H9 (cell line): ENCODE results near the gene PLEKHM1. TPM values are rescaled to one million over a fixed set of nuclear protein-coding genes. Genes with fewer than 3 reads are reported as not detected.
A peak's percentile ranks its signal among the peaks of the same experiment; 100 is the strongest.

Experiments
- DNase-seq: peaks from one replicate; pipeline ENCODE4 v3.0.0-alpha.2; 2017
- H2AFZ ChIP-seq: one replicate; pipeline ENCODE4 v1.6.1; 2013; ENCODE audit warnings: mild to moderate bottlenecking, low read length, control low read depth, moderate library complexity
- H2AK5ac ChIP-seq: 2 replicates; pipeline ENCODE4 v1.6.1; 2013; ENCODE audit warnings: low read length, control low read depth, mixed read lengths; ENCODE audit not compliant: insufficient read length
- H2BK120ac ChIP-seq: one replicate; pipeline ENCODE4 v1.6.1; 2013; ENCODE audit warnings: low read depth, mild to moderate bottlenecking, low read length, control low read depth, inconsistent platforms; ENCODE audit not compliant: poor library complexity, severe bottlenecking
- H2BK12ac ChIP-seq: 2 replicates; pipeline ENCODE4 v1.6.1; 2013; ENCODE audit warnings: low read length, control low read depth, mixed read lengths, low read depth; ENCODE audit not compliant: insufficient read length
- H2BK15ac ChIP-seq: 2 replicates; pipeline ENCODE4 v1.6.1; 2013; ENCODE audit warnings: low read depth, low read length, control low read depth
- H2BK20ac ChIP-seq: one replicate; pipeline ENCODE4 v1.6.1; 2013; ENCODE audit warnings: low read depth, mild to moderate bottlenecking, low read length, control low read depth, inconsistent platforms; ENCODE audit not compliant: poor library complexity, severe bottlenecking
- H2BK5ac ChIP-seq: 2 replicates; pipeline ENCODE4 v1.6.1; 2013; ENCODE audit warnings: low read length, control low read depth, mixed read lengths; ENCODE audit not compliant: insufficient read length
- H3K14ac ChIP-seq: 2 replicates; pipeline ENCODE4 v1.6.1; 2013; ENCODE audit warnings: low read length, control low read depth; ENCODE audit not compliant: insufficient read depth
- H3K18ac ChIP-seq: 2 replicates; pipeline ENCODE4 v1.6.1; 2013; ENCODE audit warnings: low read depth, mild to moderate bottlenecking, mixed read lengths, low read length, control low read depth; ENCODE audit not compliant: insufficient read length
- H3K23ac ChIP-seq: 2 replicates; pipeline ENCODE4 v1.6.1; 2013; ENCODE audit warnings: low read length, control low read depth, mixed read lengths, low read depth; ENCODE audit not compliant: insufficient read length
- H3K23me2 ChIP-seq: 2 replicates; pipeline ENCODE4 v1.6.1; 2013; ENCODE audit warnings: low read depth, mild to moderate bottlenecking, mixed read lengths, low read length, control low read depth; ENCODE audit not compliant: insufficient read length, poor library complexity, severe bottlenecking
- H3K27ac ChIP-seq: 2 replicates; pipeline ENCODE4 v1.5.1; 2013; ENCODE audit warnings: low read length, control low read depth, mixed read lengths, low read depth; ENCODE audit not compliant: insufficient read length
- H3K27me3 ChIP-seq: 2 replicates; pipeline ENCODE4 v1.6.1; 2013; ENCODE audit warnings: low read length, control low read depth, inconsistent platforms; ENCODE audit not compliant: insufficient read depth
- H3K4ac ChIP-seq: 2 replicates; pipeline ENCODE4 v1.6.1; 2013; ENCODE audit warnings: low read depth, mild to moderate bottlenecking, control low read depth, inconsistent platforms, low read length, moderate library complexity
- H3K4me1 ChIP-seq: 2 replicates; pipeline ENCODE4 v1.6.1; 2013; ENCODE audit warnings: low read length, control low read depth, inconsistent platforms; ENCODE audit not compliant: insufficient read depth
- H3K4me2 ChIP-seq: 2 replicates; pipeline ENCODE4 v1.6.1; 2013; ENCODE audit warnings: low read length, control low read depth, mixed read lengths; ENCODE audit not compliant: insufficient read length, insufficient read depth
- H3K56ac ChIP-seq: 2 replicates; pipeline ENCODE4 v1.6.1; 2013; ENCODE audit warnings: low read depth, mild to moderate bottlenecking, mixed read lengths, low read length, control low read depth; ENCODE audit not compliant: insufficient read length
- H3K79me1 ChIP-seq: 2 replicates; pipeline ENCODE4 v1.6.1; 2013; ENCODE audit warnings: low read depth, mild to moderate bottlenecking, moderate library complexity, low read length, control low read depth, inconsistent platforms; ENCODE audit not compliant: insufficient read depth, poor library complexity, severe bottlenecking
- H3K79me2 ChIP-seq: 2 replicates; pipeline ENCODE4 v1.6.1; 2013; ENCODE audit warnings: low read length, control low read depth, inconsistent platforms; ENCODE audit not compliant: insufficient read depth
- H3K9ac ChIP-seq: 2 replicates; pipeline ENCODE4 v1.6.1; 2013; ENCODE audit warnings: low read length, control low read depth, mixed read lengths; ENCODE audit not compliant: insufficient read length; ENCODE audit errors: extremely low read depth
- H3K9me3 ChIP-seq: one replicate; pipeline ENCODE4 v1.6.1; 2013; ENCODE audit warnings: low read depth, low read length, inconsistent platforms; ENCODE audit not compliant: control insufficient read depth
- H3T11ph ChIP-seq: one replicate; pipeline ENCODE4 v1.6.1; 2013; ENCODE audit warnings: mild to moderate bottlenecking, low read length, control low read depth, inconsistent platforms
- H4K20me1 ChIP-seq: one replicate; pipeline ENCODE4 v1.6.1; 2013; ENCODE audit not compliant: control insufficient read depth, insufficient read length, insufficient read depth
- H4K5ac ChIP-seq: 2 replicates; pipeline ENCODE4 v1.6.1; 2013; ENCODE audit warnings: low read depth, mild to moderate bottlenecking, mixed read lengths, low read length, control low read depth; ENCODE audit not compliant: insufficient read length
- H4K8ac ChIP-seq: replicated peaks from 2 replicates; pipeline ENCODE4 v1.6.1; 2013; ENCODE audit warnings: low read length, control low read depth, mixed read lengths, low read depth; ENCODE audit not compliant: insufficient read length
- H4K91ac ChIP-seq: 2 replicates; pipeline ENCODE4 v1.6.1; 2013; ENCODE audit warnings: low read depth, mild to moderate bottlenecking, moderate library complexity, mixed read lengths, low read length, control low read depth; ENCODE audit not compliant: insufficient read length
- H3K27ac Mint-ChIP-seq, 3 experiments: 2 replicates in 2 of 3; 3 replicates in 1 of 3; pipeline ENCODE4 v1.8.0; 2020 to 2021; ENCODE audit warnings: mixed read lengths in 3 of 3, mild to moderate bottlenecking in 1 of 3, moderate library complexity in 1 of 3
- H3K27me3 Mint-ChIP-seq: 2 replicates; pipeline ENCODE4 v1.8.0; 2021; ENCODE audit warnings: low read depth, mild to moderate bottlenecking, moderate library complexity, mixed read lengths
- H3K36me3 Mint-ChIP-seq, 3 experiments: 2 replicates in 2 of 3; 3 replicates in 1 of 3; pipeline ENCODE4 v1.8.0; 2020 to 2021; ENCODE audit warnings: low read depth in 3 of 3, mixed read lengths in 3 of 3; ENCODE audit not compliant: insufficient read depth in 1 of 3
- H3K4me1 Mint-ChIP-seq, 2 experiments: 2 replicates each; pipeline ENCODE4 v1.8.0; 2020; ENCODE audit warnings: mixed read lengths in 2 of 2
- H3K4me3 Mint-ChIP-seq, 2 experiments: 2 replicates in 1 of 2; 3 replicates in 1 of 2; pipeline ENCODE4 v1.8.0; 2020 to 2021; ENCODE audit warnings: mild to moderate bottlenecking in 2 of 2, mixed read lengths in 2 of 2, moderate library complexity in 1 of 2
- H3K9me3 Mint-ChIP-seq, 2 experiments: 2 replicates in 1 of 2; 3 replicates in 1 of 2; pipeline ENCODE4 v1.8.0; 2020; ENCODE audit warnings: mild to moderate bottlenecking in 2 of 2, mixed read lengths in 2 of 2, moderate library complexity in 1 of 2
- CTCF ChIP-seq: fragments of 200-600 bp; sonication (generic); conservative IDR thresholded peaks from 3 replicates; pipeline ENCODE4 v1.8.0; 2021; ENCODE audit warnings: antibody characterized with exemption, mild to moderate bottlenecking
- WGBS: extraction: QIAGEN DNeasy Blood & Tissue Kit; methylation state at CpG from one replicate; pipeline ENCODE4 v1.1.7; 2013; ENCODE audit warnings: missing lambda C conversion rate, low lambda C conversion rate, mixed read lengths; ENCODE audit not compliant: insufficient read length; ENCODE audit errors: extremely low coverage; 5-methylcytosine and 5-hydroxymethylcytosine counted together
- total RNA-seq: library from RNA; stranded (reverse); gene quantifications from 2 replicates; pipeline ENCODE4 v1.2.1, GENCODE V29; 2021

The PLEKHM1 gene
- total RNA-seq, 1 experiment from 2014 or later = 20.7 TPM

- H3K4me3 Mint-ChIP-seq = no peak overlapping the region
- H3K23ac ChIP-seq = no peak overlapping the region
- H3K14ac ChIP-seq = no peak overlapping the region
- no peaks in the 10 kb centered on the region for H3K79me1 ChIP-seq
- H2BK5ac ChIP-seq = no peak overlapping the region
- H3K27ac ChIP-seq = no peak overlapping the region
- no peak overlapping the region for H3T11ph ChIP-seq
- H4K91ac ChIP-seq = no peak overlapping the region
- peaks cover 3% of the 10 kb centered on the region for H3K27me3 Mint-ChIP-seq
- H3K23me2 ChIP-seq = peaks cover 6% of the 10 kb centered on the region
- H3K4me1 ChIP-seq = peaks cover 3% of the 10 kb centered on the region; the same call in 1 of the 2 replicates
- no peak overlapping the region for H2BK20ac ChIP-seq
- H3K18ac ChIP-seq = no peak overlapping the region
- no peak overlapping the region for H2BK120ac ChIP-seq
- no peak overlapping the region for H3K4ac ChIP-seq
- H4K5ac ChIP-seq = no peak overlapping the region
- no CpG with 5 or more reads among the region's 10 CpGs for WGBS
- H3K4me2 ChIP-seq = no peak overlapping the region
- TF ChIP-seq CTCF = no peak
- H2AK5ac ChIP-seq = no peak overlapping the region
- no peaks in the 10 kb centered on the region for H3K27me3 ChIP-seq
- H3K36me3 Mint-ChIP-seq = peaks cover 0 to 8% (median 5%) of the 10 kb centered on the region in 3 experiments; a peak in 1 of 7 replicates
- no peak overlapping the region for H2AFZ ChIP-seq
- H3K9me3 Mint-ChIP-seq = no peaks in the 10 kb centered on the region
- H2BK12ac ChIP-seq = no peak overlapping the region
- no peaks in the 10 kb centered on the region for H3K79me2 ChIP-seq
- no peak overlapping the region for H4K8ac ChIP-seq
- H4K20me1 ChIP-seq = peaks cover 3% of the 10 kb centered on the region
- no peaks in the 10 kb centered on the region for H3K9me3 ChIP-seq
- H2BK15ac ChIP-seq = no peak overlapping the region
- peak; percentile 56 for DNase-seq
- H3K9ac ChIP-seq = no peak overlapping the region
- no peak overlapping the region for H3K56ac ChIP-seq
- peaks cover 21 to 24% of the 10 kb centered on the region in 2 experiments for H3K4me1 Mint-ChIP-seq
- H3K27ac Mint-ChIP-seq = no peak overlapping the region
These were observed 86.5 kb downstream of the PLEKHM1 start for GRCh38 chr17:45403906-45404490.
